Endothelial cell of umbilical vein (primary cell): ENCODE results near the gene MYH9. TPM values are rescaled to one million over a fixed set of nuclear protein-coding genes. Genes with fewer than 3 reads are reported as not detected.

Experiments used
- BruUV-seq: library from RNA; stranded (reverse); fragments of 400-500 nt; replicated peaks from 2 replicates; lab custom pipeline; 2021; lab: Mats Ljungman, UMichigan
- CTCF ChIA-PET: fragments of 300-600, 350-600 bp; sonication (Branson Sonifier 250); formaldehyde crosslinking; loops from one replicate; lab custom pipeline; 2021; ENCODE audit warnings: antibody characterized with exemption, inconsistent platforms; lab: Charles Lee
- POLR2A ChIA-PET: fragments of 300-600, 350-600 bp; sonication (Branson Sonifier 250); formaldehyde crosslinking; loops from one replicate; lab custom pipeline; 2021; ENCODE audit warnings: antibody characterized with exemption, inconsistent platforms; lab: Charles Lee
- DNase-seq: peaks from one replicate; pipeline ENCODE4 v3.0.0-alpha.2; 2011; ENCODE audit warnings: low read depth, low spot score
- FAIRE-seq: peaks from 2 replicates; lab custom pipeline; 2011; peaks lifted over from hg19 to GRCh38; lab: Jason Lieb, UNC
- H2AFZ ChIP-seq: 2 replicates; pipeline ENCODE4 v1.6.0; 2012; ENCODE audit warnings: low read depth, low read length, control low read depth, inconsistent platforms
- H3K27ac ChIP-seq: 2 replicates; pipeline ENCODE4 v1.5.1; 2011; ENCODE audit warnings: low read depth, mild to moderate bottlenecking, control low read depth, low read length, moderate library complexity; ENCODE audit not compliant: insufficient read depth
- H3K27me3 ChIP-seq, 2 experiments: 2 replicates each; pipeline versions ENCODE4 v1.6.0 to v1.6.1; 2011; ENCODE audit warnings: low read length in 2 of 2, mixed read lengths in 1 of 2; ENCODE audit not compliant: control insufficient read depth in 2 of 2, insufficient read depth in 2 of 2
- H3K36me3 ChIP-seq, 2 experiments: 2 replicates in 1 of 2; 3 replicates in 1 of 2; pipeline ENCODE4 v1.5.1; 2011; ENCODE audit warnings: low read length in 2 of 2, mild to moderate bottlenecking in 1 of 2, moderate library complexity in 1 of 2; ENCODE audit not compliant: control insufficient read depth in 2 of 2, insufficient read depth in 2 of 2; ENCODE audit errors: extremely low read depth in 1 of 2
- H3K4me1 ChIP-seq: 3 replicates; pipeline ENCODE4 v1.5.1; 2011; ENCODE audit warnings: mild to moderate bottlenecking, low read length; ENCODE audit not compliant: control insufficient read depth, insufficient read depth; ENCODE audit errors: extremely low read depth
- H3K4me2 ChIP-seq: 2 replicates; pipeline ENCODE4 v1.6.1; 2011; ENCODE audit warnings: low read length, control low read depth, mixed read lengths; ENCODE audit not compliant: insufficient read depth
- H3K4me3 ChIP-seq, 3 experiments: fragments of 200-600 bp in 1 of 3; sonication (generic), shearing (Covaris generic) in 1 of 3; replicated peaks in 1 of 3; 2 replicates each; pipeline ENCODE4 v1.5.1; 2011 to 2016; ENCODE audit warnings: control low read depth in 3 of 3, low read length in 3 of 3, mild to moderate bottlenecking in 2 of 3, inconsistent platforms in 1 of 3, low read depth in 1 of 3, moderate library complexity in 1 of 3; ENCODE audit not compliant: insufficient read depth in 1 of 3
- H3K79me2 ChIP-seq: 2 replicates; pipeline ENCODE4 v1.6.0; 2012; ENCODE audit warnings: low read length, inconsistent platforms; ENCODE audit not compliant: control insufficient read depth, insufficient read depth
- H3K9ac ChIP-seq: replicated peaks from 2 replicates; pipeline ENCODE3; 2011; ENCODE audit warnings: low read length, control low read depth; ENCODE audit not compliant: insufficient read depth; ENCODE audit errors: extremely low read depth
- H3K9me1 ChIP-seq: replicated peaks from 3 replicates; pipeline ENCODE4 v1.6.0; 2011; ENCODE audit warnings: mild to moderate bottlenecking, low read length; ENCODE audit not compliant: control insufficient read depth, insufficient read depth; ENCODE audit errors: extremely low read depth
- H3K9me3 ChIP-seq: replicated peaks from 2 replicates; pipeline ENCODE4 v1.5.1; 2012; ENCODE audit warnings: low read length, inconsistent platforms; ENCODE audit not compliant: control insufficient read depth, insufficient read depth
- H4K20me1 ChIP-seq: replicated peaks from 2 replicates; pipeline ENCODE3; 2011; ENCODE audit warnings: mild to moderate bottlenecking, low read length; ENCODE audit not compliant: control insufficient read depth, insufficient read depth; ENCODE audit errors: extremely low read depth
- CTCF ChIP-seq, 2 donors: IDR thresholded peaks; 1 replicate in 1 of 2; 2 replicates in 1 of 2; pipeline ENCODE4 v1.5.1; 2011; ENCODE audit warnings: low read length in 2 of 2, mild to moderate bottlenecking in 2 of 2, moderate library complexity in 2 of 2, control low read depth in 1 of 2, inconsistent platforms in 1 of 2, low read depth in 1 of 2; ENCODE audit not compliant: insufficient read depth in 1 of 2; ENCODE audit errors: extremely low read depth in 1 of 2
- EZH2 ChIP-seq: IDR thresholded peaks from 2 replicates; pipeline ENCODE4 v1.6.1; 2012; ENCODE audit warnings: borderline replicate concordance, low read depth, mild to moderate bottlenecking, moderate library complexity, low read length, inconsistent platforms; ENCODE audit not compliant: severe bottlenecking
- FOS ChIP-seq: IDR thresholded peaks from 2 replicates; pipeline ENCODE4 v1.6.1; 2011; ENCODE audit warnings: mild to moderate bottlenecking, low read length, moderate library complexity, borderline replicate concordance; ENCODE audit not compliant: insufficient read depth
- GATA2 ChIP-seq: IDR thresholded peaks from 2 replicates; pipeline ENCODE4 v1.7.0; 2011; ENCODE audit warnings: low read depth, mild to moderate bottlenecking, moderate library complexity, mixed read lengths, low read length; ENCODE audit not compliant: insufficient read length, insufficient read depth
- JUN ChIP-seq: IDR thresholded peaks from 2 replicates; pipeline ENCODE4 v1.6.1; 2011; ENCODE audit warnings: borderline replicate concordance, low read depth; ENCODE audit not compliant: insufficient read length, insufficient read depth
- MYC ChIP-seq: IDR thresholded peaks from one replicate; pipeline ENCODE4 v1.6.1; 2011; ENCODE audit warnings: mild to moderate bottlenecking, low read depth, low read length
- POLR2A ChIP-seq: IDR thresholded peaks from 2 replicates; pipeline ENCODE4 v1.6.1; 2012; ENCODE audit warnings: low read depth, mild to moderate bottlenecking, control low read depth, low read length
- POLR2AphosphoS5 ChIP-seq: IDR thresholded peaks from 2 replicates; pipeline ENCODE4 v1.6.1; 2012; ENCODE audit warnings: low read depth, mild to moderate bottlenecking, control low read depth, low read length, moderate library complexity; ENCODE audit not compliant: insufficient read depth
- dilution Hi-C: fragments of 300-500 bp; cut with MboI; formaldehyde crosslinking; loops from one replicate; pipeline ENCODE4 v1.15.0; 2019; ENCODE audit warnings: low sequenced_read_pairs; ENCODE audit not compliant: extremely low pct_ligation_motif_present
- intact Hi-C: fragments of 100-400 bp; cut with micrococcal nuclease; formaldehyde crosslinking; loops from one replicate; pipeline ENCODE4 v1.10.0; 2022
- polyA plus RNA-seq, 4 experiments: library from polyadenylated mRNA; depleted of rRNA in 3 of 4; stranded (reverse) in 3 of 4; unstranded in 1 of 4; fragments of >200 nt; gene quantifications; 2 replicates each; pipeline versions ENCODE4 v1.2.1 to v1.2.3, GENCODE V29; 2011 to 2012; ENCODE audit warnings: missing spikeins in 1 of 4
- total RNA-seq: library from RNA; stranded (reverse); gene quantifications from 2 replicates; pipeline ENCODE4 v1.2.3, GENCODE V29; 2021
- TF ChIP-seq, protein P1 (sequence below): IDR thresholded peaks from 2 replicates; pipeline ENCODE4 v1.6.1; 2011; ENCODE audit not compliant: insufficient read depth, insufficient read length

The MYH9 gene
- total and polyA plus RNA-seq, 2 donors (not counting 3 experiments of a cell fraction or from before 2014, with no cell fraction given): 188 to 1,413 TPM

DNA sequence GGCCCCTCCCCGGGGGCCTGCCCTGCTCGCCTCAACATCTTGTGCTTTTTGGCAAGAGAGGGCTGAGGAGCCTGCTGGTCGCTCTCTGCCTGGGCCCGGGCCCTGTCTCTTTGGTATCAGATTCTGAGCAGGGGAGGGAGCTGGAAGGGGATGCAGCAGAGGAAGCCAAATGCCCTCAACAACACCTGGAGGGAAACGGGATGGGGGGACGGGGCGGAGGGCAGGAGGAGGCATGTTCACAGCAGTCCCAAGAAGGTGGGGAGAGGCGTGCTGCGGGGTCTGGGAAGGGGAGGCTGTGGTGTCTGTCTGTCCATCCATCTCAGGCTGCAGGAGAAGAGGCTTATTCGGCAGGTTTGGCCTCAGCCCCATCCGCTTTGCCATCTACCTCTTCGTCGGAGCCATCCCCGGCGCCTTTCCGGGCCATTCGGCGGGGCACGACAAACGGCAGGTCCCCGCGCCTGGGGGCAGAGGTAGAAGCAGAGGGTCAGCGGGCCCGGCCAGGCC, 105.4 kb downstream of the MYH9 start:
- dilution Hi-C loops (no loop called here), intact Hi-C loops (no loop called here)
- Histone ChIP-seq H3K36me3 (peaks cover 48 to 58% of the 10 kb centered on the region in 2 experiments), H3K4me3 (no peak overlapping the region), H3K79me2 (no peaks in the 10 kb centered on the region), H3K27me3 (no peaks in the 10 kb centered on the region), H4K20me1 (no peaks in the 10 kb centered on the region), H3K9me3 (no peaks in the 10 kb centered on the region), H3K9ac (no peak overlapping the region), H3K27ac (no peak overlapping the region), H3K4me2 (no peak overlapping the region), H3K4me1 (no peaks in the 10 kb centered on the region), H2AFZ (no peak overlapping the region), H3K9me1 (no peaks in the 10 kb centered on the region)
- CTCF ChIA-PET: no interaction called here
- no TSS peak for BruUV-seq
- FAIRE-seq: no peak
- TF ChIP-seq FOS (no peak), JUN (no peak), CTCF (IDR thresholded peaks at IDR 0.05; ENCODE audit: extremely low read depth in 1 of 2, insufficient read depth in 1 of 2, low read depth in 1 of 2, low read length in 2 of 2) (no peak), GATA2 (no peak), EZH2 (no peak), POLR2AphosphoS5 (no peak), MYC (no peak), POLR2A (no peak)
- TF ChIP-seq, protein P1, sequence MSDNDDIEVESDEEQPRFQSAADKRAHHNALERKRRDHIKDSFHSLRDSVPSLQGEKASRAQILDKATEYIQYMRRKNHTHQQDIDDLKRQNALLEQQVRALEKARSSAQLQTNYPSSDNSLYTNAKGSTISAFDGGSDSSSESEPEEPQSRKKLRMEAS: no peak
- POLR2A ChIA-PET: no interaction called here
- DNase-seq: no peak
